SKM-1 treated with dmso at 0.1 percent for 144 hours (cell line): ENCODE results near the gene UHRF1.
"Not testable (repeated sequence)": the region's sequence is repeated elsewhere in the genome, so short reads cannot be mapped to it uniquely, and the experiment has no call there.

Experiments
- DNase-seq: peaks from one replicate; lab custom pipeline; 2025; ENCODE audit not compliant: unreplicated experiment; lab: John Stamatoyannopoulos, UW

Gene UHRF1

GRCh38 chr19:4933528-4933927, 24.2 kb downstream of the UHRF1 start:
- no peak for DNase-seq

GRCh38 chr19:4935444-4935843, 26.1 kb downstream of the UHRF1 start:
- no peak for DNase-seq

GRCh38 chr19:4937060-4937459, 27.8 kb downstream of the UHRF1 start:
- no peak for DNase-seq

- DNase-seq: not testable (repeated sequence)
These were observed 29.2 kb downstream of the UHRF1 start for GRCh38 chr19:4938461-4938860.

- DNase-seq: no peak
These were observed 30.2 kb downstream of the UHRF1 start for GRCh38 chr19:4939466-4939865.

GRCh38 chr19:4941638-4942169, 32.4 kb downstream of the UHRF1 start:
- not testable (repeated sequence) for DNase-seq

- not testable (repeated sequence) for DNase-seq
These were observed 41.3 kb downstream of the UHRF1 start for GRCh38 chr19:4950650-4951049.

GRCh38 chr19:4951656-4952055, 42.4 kb downstream of the UHRF1 start:
- DNase-seq: no peak

GRCh38 chr19:4952945-4953344, 43.6 kb downstream of the UHRF1 start:
- no peak for DNase-seq

- not testable (repeated sequence) for DNase-seq
These were observed 45.2 kb downstream of the UHRF1 start for GRCh38 chr19:4954320-4955149.

GRCh38 chr19:4955274-4955673, 46.0 kb downstream of the UHRF1 start:
- no peak for DNase-seq

GRCh38 chr19:4957981-4958380, 48.7 kb downstream of the UHRF1 start:
- DNase-seq: no peak

GRCh38 chr19:4962085-4962619, 52.9 kb downstream of the UHRF1 start:
- no peak for DNase-seq

GRCh38 chr19:4965061-4965460, 55.8 kb downstream of the UHRF1 start:
- DNase-seq: no peak

- DNase-seq: no peak
These were observed 57.3 kb downstream of the UHRF1 start for GRCh38 chr19:4966591-4966990.

GRCh38 chr19:4967738-4968461, 58.6 kb downstream of the UHRF1 start:
- DNase-seq: no peak

GRCh38 chr19:4968462-4969291, 59.4 kb downstream of the UHRF1 start, which contains the start of gene KDM4B:
KDM4B (plus strand) TSS chr19:4969113; CDS start chr19:5032891, 63,778 bp downstream.
- DNase-seq: peak; percentile 99

GRCh38 chr19:4969292-4969771, 60.0 kb downstream of the UHRF1 start:
- DNase-seq: no peak

GRCh38 chr19:4969772-4970531, 60.7 kb downstream of the UHRF1 start:
- DNase-seq: peak; percentile 40
